Tibial artery (tissue), 4 donors: ENCODE results near the gene IL10RA.
A peak's percentile ranks its signal among the peaks of the same experiment; 100 is the strongest.

Experiments used
- DNase-seq, 2 donors: peaks; one replicate each; pipeline ENCODE4 v3.0.0-alpha.2; 2019
- H3K27ac ChIP-seq, 2 donors: fragments of 200-600 bp; sonication (generic) in 1 of 2; 1 replicate in 1 of 2; 2 replicates in 1 of 2; pipeline ENCODE4 v1.5.1; 2018 to 2019; ENCODE audit warnings: mild to moderate bottlenecking in 1 of 2
- H3K27me3 ChIP-seq, 2 donors: fragments of 200-600 bp; sonication (generic) in 1 of 2; one replicate each; pipeline versions ENCODE4 v1.5.1 to v1.6.0; 2016 to 2019
- H3K36me3 ChIP-seq, 3 donors: fragments of 200-600 bp; sonication (generic) in 2 of 3; one replicate each; pipeline ENCODE4 v1.5.1; 2016 to 2019; ENCODE audit warnings: mild to moderate bottlenecking in 2 of 3
- H3K4me1 ChIP-seq, 4 donors: fragments of 200-600 bp; sonication (generic) in 2 of 4; 1 replicate in 3 of 4; 2 replicates in 1 of 4; pipeline ENCODE4 v1.5.1; 2016 to 2019
- H3K4me3 ChIP-seq, 2 donors: fragments of 200-600 bp; sonication (generic) in 1 of 2; 1 replicate in 1 of 2; 2 replicates in 1 of 2; pipeline ENCODE4 v1.5.1; 2018 to 2019; ENCODE audit warnings: mild to moderate bottlenecking in 2 of 2
- H3K9me3 ChIP-seq, 3 donors: fragments of 200-600 bp; sonication (generic) in 1 of 3; one replicate each; pipeline ENCODE4 v1.5.1; 2016 to 2019
- CTCF ChIP-seq, 2 experiments: fragments of 200-600 bp in 1 of 2; fragments of 450-650 bp in 1 of 2; IDR thresholded peaks; one replicate each; pipeline ENCODE4 v1.5.1; 2017 to 2019; ENCODE audit warnings: antibody characterized with exemption in 2 of 2, mild to moderate bottlenecking in 1 of 2, moderate library complexity in 1 of 2
- intact Hi-C: fragments of 100-400 bp; cut with DNase I; formaldehyde crosslinking; loops from one replicate; pipeline ENCODE4 v1.15.0; 2023; ENCODE audit warnings: low total_unique reads

Gene IL10RA

GRCh38 chr11:118008271-118008911, 22.2 kb downstream of the IL10RA start:
- no peak overlapping the region for H3K4me3 ChIP-seq
- no peak for DNase-seq
- no peaks in the 10 kb centered on the region for H3K27me3 ChIP-seq
- H3K9me3 ChIP-seq: peaks cover 0 to under 1% (median 0%) of the 10 kb centered on the region in 3 donors
- H3K27ac ChIP-seq: no peak overlapping the region
- no peak for TF ChIP-seq CTCF (IDR thresholded peaks at IDR 0.05)
- no peaks in the 10 kb centered on the region for H3K36me3 ChIP-seq
- peaks cover 0 to 5% (median 0%) of the 10 kb centered on the region in 4 donors for H3K4me1 ChIP-seq
- intact Hi-C loops: no loop called here

- H3K9me3 ChIP-seq: no peaks in the 10 kb centered on the region
- no peak for DNase-seq
- intact Hi-C loops: no loop called here
- peaks cover 0 to 5% (median 0%) of the 10 kb centered on the region in 4 donors for H3K4me1 ChIP-seq
- peaks cover 0 to 4% of the 10 kb centered on the region in 2 donors for H3K27me3 ChIP-seq
- H3K4me3 ChIP-seq: no peak overlapping the region
- no peak for TF ChIP-seq CTCF (IDR thresholded peaks at IDR 0.05)
- H3K36me3 ChIP-seq: no peaks in the 10 kb centered on the region
- no peak overlapping the region for H3K27ac ChIP-seq
Measured at GRCh38 chr11:118009864-118010737, 23.9 kb downstream of the IL10RA start.

GRCh38 chr11:118010738-118011461, 24.7 kb downstream of the IL10RA start:
- H3K27ac ChIP-seq: no peak overlapping the region
- no peak overlapping the region for H3K4me3 ChIP-seq
- peaks cover 0 to 12% of the 10 kb centered on the region in 2 donors for H3K27me3 ChIP-seq
- no peak for TF ChIP-seq CTCF (IDR thresholded peaks at IDR 0.05)
- H3K4me1 ChIP-seq: peaks cover 0 to 5% (median 0%) of the 10 kb centered on the region in 4 donors
- H3K36me3 ChIP-seq: no peaks in the 10 kb centered on the region
- no peaks in the 10 kb centered on the region for H3K9me3 ChIP-seq
- peak; percentile 76 to 81 for DNase-seq
- intact Hi-C loops: no loop called here

GRCh38 chr11:118012083-118012669, 26.0 kb downstream of the IL10RA start:
- TF ChIP-seq CTCF (IDR thresholded peaks at IDR 0.05): no peak
- no peak overlapping the region for H3K27ac ChIP-seq
- peak in 1 of 2 donors; percentile 59 for DNase-seq

GRCh38 chr11:118014022-118014421, 27.8 kb downstream of the IL10RA start:
- Histone ChIP-seq H3K36me3 (no peaks in the 10 kb centered on the region), H3K27me3 (peaks cover 0 to 13% of the 10 kb centered on the region in 2 donors), H3K4me3 (no peak overlapping the region), H3K4me1 (peaks cover 0 to 5% (median 0%) of the 10 kb centered on the region in 4 donors), H3K27ac (no peak overlapping the region), H3K9me3 (no peaks in the 10 kb centered on the region)
- intact Hi-C loops: no loop called here
- no peak for DNase-seq
- TF ChIP-seq CTCF (IDR thresholded peaks at IDR 0.05): no peak

More at GRCh38 chr11:118012083-118012669, 26.0 kb downstream of the IL10RA start:
- Histone ChIP-seq H3K27me3 (peaks cover 0 to 13% of the 10 kb centered on the region in 2 donors), H3K36me3 (no peaks in the 10 kb centered on the region), H3K9me3 (no peaks in the 10 kb centered on the region), H3K4me3 (no peak overlapping the region), H3K4me1 (peaks cover 0 to 5% (median 0%) of the 10 kb centered on the region in 4 donors)
- intact Hi-C loops: no loop called here
